Left cardiac atrium (tissue), 4 donors: ENCODE measurements around the gene FANCC. TPM values are rescaled to one million over a fixed set of nuclear protein-coding genes. Genes with fewer than 3 reads are reported as not detected.

Source experiments
- ATAC-seq, 2 donors: fragments of 200-7000 bp; cut with Tn5 transposase; one replicate each; pipeline ENCODE4 v1.9.1; 2020; ENCODE audit warnings: mild to moderate bottlenecking in 2 of 2, moderate library complexity in 2 of 2
- DNase-seq: peaks from one replicate; pipeline ENCODE4 v3.0.0-alpha.2; 2020
- intact Hi-C, 2 donors: fragments of 100-400 bp; cut with DNase I; formaldehyde crosslinking; loops; one replicate each; pipeline versions ENCODE4 v1.14.1 to v1.15.1; 2022 to 2023
- total RNA-seq, 2 donors: library from RNA; stranded (reverse); fragmentation: NEBNext Ultra II Directional; extraction: Animal tissue kit (Norgen Biotek cat#: 25700); gene quantifications; one replicate each; pipeline ENCODE4 v1.2.1, GENCODE V29; 2021
- donor health status: DM: no; HTN: yes; CAD: no.
- donor health status: DM: no; HTN: yes; CAD: no; lungs with severe emphysema.
- donor health status: DM: yes; HTN: yes; CAD: no.
- donor health status: Dilated cardiomyopathy.

FANCC gene
- total RNA-seq, 2 donors from 2014 or later: 5.0 to 6.2 TPM

DNA sequence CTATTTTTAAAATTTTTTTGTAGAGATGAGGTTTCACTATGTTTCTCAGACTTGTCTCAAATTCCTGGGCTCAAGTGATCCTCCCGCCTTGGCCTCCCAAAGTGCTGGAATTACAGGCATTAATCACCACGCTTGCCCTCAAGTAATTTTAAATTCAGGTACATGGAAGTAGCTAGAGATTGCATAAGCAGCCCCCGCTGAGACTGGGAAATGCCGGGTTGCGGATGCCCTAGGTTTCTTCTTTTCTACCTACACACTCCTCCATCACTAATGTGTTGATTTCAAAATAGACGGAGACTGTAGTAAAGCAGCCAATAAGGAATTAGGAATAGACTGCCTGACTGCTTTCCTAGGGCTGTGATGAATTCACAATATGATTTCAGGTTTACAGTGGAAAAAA lies 202.4 kb downstream of the FANCC start:
- intact Hi-C loops: no loop called here
- DNase-seq: no peak
- ATAC-seq: no peak

- intact Hi-C loops: no loop called here
- ATAC-seq: no peak
- DNase-seq: no peak
Observed at GRCh38 chr9:95112436-95113280, 204.9 kb downstream of the FANCC start.

DNA sequence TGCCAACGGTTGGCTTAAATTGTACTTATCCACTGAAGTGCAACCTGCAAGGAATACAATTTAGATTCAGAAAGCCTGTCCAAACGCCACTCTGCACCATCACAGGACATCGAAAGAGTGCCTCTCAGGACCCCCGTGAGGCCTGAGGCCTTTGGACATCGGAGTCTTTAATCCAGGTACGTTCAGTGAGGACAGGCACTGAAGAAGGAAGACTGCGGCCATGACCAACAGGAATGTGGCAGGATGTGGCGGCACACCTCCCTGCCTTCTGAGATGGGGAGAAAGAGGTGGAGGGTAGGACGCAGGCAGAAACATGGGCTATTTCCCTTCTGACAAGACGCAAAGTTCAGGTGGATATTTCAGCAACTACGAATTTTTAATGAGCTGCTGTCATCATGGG lies 205.8 kb downstream of the FANCC start:
- ATAC-seq: no peak
- no peak for DNase-seq
- intact Hi-C loops: no loop called here

DNA sequence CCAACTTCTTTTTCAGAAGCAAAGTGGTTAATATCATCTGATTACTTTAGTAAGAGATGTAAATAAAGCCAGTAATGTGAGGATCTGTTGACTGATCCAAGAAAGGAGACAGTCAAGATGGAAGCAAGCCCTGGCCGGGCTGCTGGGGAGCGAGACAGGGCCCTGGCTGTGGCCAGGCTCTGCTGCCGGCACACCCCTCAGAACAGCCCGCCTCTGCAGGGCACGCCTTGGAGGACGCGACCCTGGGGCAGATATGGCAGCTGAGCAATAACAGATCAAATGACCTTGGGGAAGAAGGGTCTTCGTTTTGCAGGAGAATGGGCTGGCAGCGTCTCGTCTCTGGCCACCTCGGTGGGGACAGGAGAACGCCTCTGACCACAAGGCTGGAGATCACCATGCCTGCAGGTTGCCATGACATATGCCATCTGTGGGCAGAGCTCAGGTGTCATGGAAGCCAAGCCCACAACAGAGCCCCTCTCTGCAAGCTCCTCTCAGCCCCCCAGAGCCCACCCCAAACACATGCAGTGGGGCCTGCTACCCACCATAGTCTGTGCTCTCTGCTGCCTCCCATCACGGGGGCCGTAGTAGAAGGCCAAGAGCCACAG lies 206.5 kb downstream of the FANCC start:
- intact Hi-C loops: no loop called here
- DNase-seq: no peak

GRCh38 chr9:95109456-95109855 lies 208.1 kb downstream of the FANCC start:
- intact Hi-C loops: no loop called here
- no peak for DNase-seq
- no peak for ATAC-seq

More for the DNA sequence above, 206.5 kb downstream of the FANCC start:
- no peak for ATAC-seq

DNA sequence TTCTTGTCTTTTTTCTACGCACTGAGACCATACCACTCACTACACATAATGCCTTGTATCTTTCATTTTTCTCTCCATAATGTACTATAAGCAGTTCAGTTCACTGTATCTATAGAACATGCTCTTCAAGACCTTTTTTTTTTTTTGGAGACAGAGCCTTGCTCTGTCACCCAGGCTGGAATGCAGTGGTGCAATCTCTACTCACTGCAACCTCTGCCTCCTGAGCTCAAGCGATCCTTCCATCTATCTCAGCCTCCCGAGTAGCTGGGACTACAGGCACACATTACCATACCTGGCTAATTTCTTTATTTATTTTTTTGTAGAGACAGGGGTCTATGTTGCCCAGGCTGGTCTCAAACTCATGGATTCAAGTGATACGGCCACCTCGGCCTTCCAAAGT lies 208.7 kb downstream of the FANCC start:
- no peak for ATAC-seq
- DNase-seq: no peak
- intact Hi-C loops: no loop called here

DNA sequence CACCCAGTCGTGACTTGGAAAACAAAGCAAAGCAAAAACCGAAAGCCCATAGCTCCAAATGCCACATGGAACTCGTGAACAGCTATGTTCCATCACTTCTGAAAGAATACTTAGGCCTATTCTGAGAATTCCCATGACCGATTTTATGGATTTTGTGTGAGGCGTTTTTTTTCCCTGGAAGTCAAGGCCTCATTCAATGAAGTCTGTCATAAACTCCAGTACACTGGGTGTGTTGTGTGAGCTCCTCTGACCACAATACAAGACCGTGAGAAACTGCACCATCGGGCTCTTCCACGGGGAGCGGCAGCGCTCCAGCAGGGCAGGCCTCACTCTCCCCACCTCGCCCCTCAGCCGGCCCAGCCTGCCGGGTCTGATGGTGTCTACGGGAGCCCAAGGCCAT lies 209.5 kb downstream of the FANCC start:
- DNase-seq (no peak), ATAC-seq (no peak)
- intact Hi-C loops: no loop called here

DNA sequence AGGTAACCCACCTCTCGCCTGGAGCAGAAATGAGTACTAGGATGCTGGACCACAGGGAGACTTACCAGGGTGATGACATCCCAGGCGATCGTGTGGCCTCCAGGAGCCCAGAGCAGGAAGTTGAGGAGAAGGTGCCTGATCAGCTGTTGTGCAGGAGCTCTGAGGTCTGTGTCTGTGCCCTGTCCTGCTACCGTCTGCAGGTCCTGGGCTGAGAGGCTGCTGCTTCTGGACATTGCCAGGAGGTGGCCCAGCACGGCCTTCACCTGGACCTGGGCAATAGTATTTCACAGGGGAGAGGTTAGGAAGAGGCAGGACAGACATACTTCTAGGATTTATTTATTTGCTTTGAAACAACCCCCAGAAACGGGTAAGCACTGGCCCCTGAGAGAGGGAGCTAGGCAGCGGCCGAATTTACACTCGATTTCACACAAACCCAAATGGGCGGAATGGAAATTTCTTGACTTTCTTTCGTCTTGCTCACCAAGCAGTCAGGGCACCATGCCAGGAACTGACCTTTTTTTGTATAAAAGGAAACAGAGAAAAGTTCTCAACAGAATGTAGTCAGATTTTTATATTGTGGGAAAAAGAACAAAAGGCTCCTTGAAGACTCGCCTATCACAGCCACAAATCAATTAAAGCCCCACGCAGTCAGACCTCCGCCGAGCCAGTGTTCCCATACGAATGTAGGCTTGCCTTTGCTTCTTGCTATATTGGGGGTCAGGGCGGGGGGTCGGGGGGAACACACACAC lies 210.3 kb downstream of the FANCC start:
- intact Hi-C loops: no loop called here
- DNase-seq: peak; percentile 75
- ATAC-seq: no peak

- intact Hi-C loops: no loop called here
- ATAC-seq (no peak), DNase-seq (no peak)
Observed at GRCh38 chr9:95105519-95106287, 211.8 kb downstream of the FANCC start.

DNA sequence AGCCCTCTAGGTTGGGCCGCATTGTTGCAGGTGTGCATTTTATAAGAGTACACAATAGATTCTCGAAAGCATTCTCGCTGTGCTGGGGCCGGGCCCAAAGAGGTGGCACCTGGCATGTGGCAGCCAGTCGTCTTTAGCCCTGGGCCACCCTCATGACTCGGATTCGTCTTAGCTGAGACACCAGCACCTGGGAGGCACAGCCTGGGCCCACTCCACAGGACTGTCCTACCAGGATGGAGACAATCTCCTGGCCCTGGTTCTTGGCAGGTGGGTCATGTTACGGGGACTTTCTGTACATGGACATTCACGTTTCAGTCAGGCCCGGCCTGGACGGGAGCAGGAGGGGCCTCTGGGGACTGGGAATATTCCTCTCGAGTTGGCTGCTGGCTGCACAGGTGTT lies 212.5 kb downstream of the FANCC start:
- DNase-seq: no peak
- intact Hi-C loops: no loop called here
- no peak for ATAC-seq

- intact Hi-C loops: no loop called here
- no peak for ATAC-seq
- DNase-seq: no peak
Observed at GRCh38 chr9:95104581-95104960, 212.9 kb downstream of the FANCC start.

- ATAC-seq (peak; percentile 37 to 45), DNase-seq (no peak)
- intact Hi-C loops: no loop called here
Observed at GRCh38 chr9:95103871-95104580, 213.5 kb downstream of the FANCC start.

GRCh38 chr9:95103281-95103771 lies 214.2 kb downstream of the FANCC start:
- no peak for DNase-seq
- ATAC-seq: peak; percentile 24 to 39
- intact Hi-C loops: no loop called here

DNA sequence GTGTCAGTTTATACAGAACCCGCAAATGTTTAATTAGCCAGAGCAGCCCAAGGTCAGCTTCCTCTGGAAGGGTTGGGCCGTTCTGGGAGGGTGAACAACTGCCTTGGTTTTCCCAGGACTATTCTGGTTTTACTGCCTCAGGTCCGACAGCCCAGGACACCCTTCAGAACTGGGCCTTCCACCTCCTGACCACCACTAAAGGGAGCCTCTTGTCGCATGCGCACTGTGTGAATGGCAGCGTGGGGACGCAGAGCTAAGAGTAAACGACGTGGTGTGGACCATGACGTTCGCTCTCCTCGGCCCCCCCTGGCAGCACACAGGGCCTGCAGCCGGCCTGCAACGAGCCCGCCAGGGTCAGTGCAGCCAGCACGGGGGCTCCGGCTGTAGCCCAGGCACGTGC lies 214.9 kb downstream of the FANCC start:
- ATAC-seq (no peak), DNase-seq (no peak)
- intact Hi-C loops: no loop called here

DNA sequence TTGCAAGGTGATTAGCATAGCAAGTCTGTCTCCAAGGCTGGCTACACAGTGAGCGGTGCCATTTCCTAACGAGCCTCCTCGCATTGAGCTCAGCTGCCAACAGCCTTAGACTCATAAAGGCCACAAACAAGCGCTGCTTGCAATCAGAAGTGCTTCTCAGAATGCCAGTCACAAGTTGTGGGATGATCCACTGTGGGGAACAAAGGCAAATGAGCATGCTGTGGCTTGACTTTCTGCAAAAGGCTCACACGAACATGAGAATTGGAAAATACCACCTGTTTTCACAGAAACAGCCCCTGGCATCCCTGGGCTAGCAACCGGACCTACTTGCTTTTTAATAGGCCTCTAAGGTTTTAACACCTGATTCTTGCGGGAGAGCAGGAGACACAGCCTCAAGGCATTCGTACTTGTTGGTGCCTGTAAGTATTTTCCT lies 215.5 kb downstream of the FANCC start:
- ATAC-seq: no peak
- no peak for DNase-seq
- intact Hi-C loops: no loop called here

DNA sequence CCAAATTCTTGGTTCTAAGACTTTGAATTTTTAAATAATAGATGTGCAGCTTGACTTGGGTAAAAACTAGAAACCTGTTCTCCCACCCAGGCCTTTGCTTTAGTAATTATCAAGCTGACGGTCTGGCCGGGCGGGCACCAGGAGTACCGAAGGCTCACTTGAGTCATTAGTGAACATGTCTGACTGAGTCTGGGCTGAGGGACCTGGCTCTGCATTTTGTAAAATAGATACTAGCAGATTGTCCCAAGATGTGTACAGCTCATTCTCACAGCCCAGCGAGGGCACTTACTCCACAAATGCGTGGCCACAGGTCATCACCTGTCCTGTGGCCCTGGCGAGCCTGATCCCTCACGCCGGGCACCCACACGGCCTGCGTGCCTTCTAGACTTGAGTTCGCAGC lies 216.2 kb downstream of the FANCC start:
- intact Hi-C loops: no loop called here
- DNase-seq: no peak

GRCh38 chr9:95100071-95100627 lies 217.4 kb downstream of the FANCC start:
- intact Hi-C loops: no loop called here
- DNase-seq: no peak
- no peak for ATAC-seq

More for the DNA sequence above, 216.2 kb downstream of the FANCC start:
- ATAC-seq: no peak

DNA sequence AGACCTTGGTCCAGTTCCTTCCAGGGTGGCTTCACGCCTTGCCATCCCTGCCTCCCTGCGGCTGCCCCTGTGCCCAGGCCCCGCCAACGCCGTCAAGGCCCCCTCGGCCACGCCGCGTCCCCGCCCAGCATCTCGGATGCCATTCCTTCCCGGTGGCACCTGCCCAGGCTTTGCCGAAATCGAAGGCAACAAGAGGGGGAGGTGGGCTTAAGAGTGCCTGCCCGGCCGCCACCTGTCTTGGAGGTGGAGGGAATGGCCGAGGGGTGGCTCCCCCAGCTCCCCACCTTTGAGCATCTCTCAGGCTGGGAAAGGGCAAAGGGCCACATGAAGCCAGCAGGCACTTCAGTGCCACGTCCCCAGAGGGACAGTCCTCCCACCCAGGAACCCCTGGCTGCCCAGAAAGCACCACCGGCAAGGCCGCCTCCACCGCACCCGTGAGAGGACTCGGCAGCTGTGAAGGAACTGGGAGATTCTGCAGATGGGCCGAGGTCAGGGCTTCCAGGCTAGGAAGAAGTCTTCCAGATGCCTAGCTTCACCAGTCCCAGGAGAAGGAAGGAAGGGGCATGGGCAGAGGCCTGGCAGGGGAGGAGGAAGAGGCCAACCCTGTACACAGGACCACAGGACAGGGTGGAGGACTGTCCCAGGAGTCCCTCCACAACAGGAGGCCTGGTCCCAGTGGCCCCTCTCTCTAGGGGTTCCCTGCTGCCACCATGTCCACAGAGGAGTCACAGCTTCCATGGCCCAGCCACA lies 218.0 kb downstream of the FANCC start:
- intact Hi-C loops: no loop called here
- DNase-seq: no peak
- ATAC-seq: no peak
